ENCODE results near the gene PALM3. TPM values are rescaled to one million over a fixed set of nuclear protein-coding genes. Genes with fewer than 3 reads are reported as not detected.

Gene PALM3
- total and polyA plus RNA-seq, 10 of the 15 experiments (the other 5 are each of a cell fraction or from before 2014, with no cell fraction given) = 0.07 TPM; not detected in 9

DNA sequence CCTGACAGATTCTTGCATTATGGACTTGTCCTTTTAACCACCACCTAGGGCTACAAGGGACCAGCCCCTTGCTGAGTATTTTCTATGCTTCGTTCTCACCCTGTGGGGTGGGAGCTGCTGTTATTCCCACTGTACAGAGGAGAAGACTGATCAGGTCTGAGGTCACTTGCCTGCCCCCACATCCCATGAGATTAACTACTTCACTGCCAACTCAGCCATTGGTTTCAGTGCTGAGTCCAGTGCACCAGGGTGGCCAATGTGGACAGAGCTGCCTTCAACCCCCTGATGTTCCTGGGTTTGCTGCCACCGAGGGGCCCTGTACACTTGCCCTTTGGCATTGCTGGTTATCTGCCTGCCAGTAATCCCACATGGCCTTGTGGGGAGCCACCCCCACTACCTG lies 48.8 kb upstream of the PALM3 start:
- ChIA-PET RAD21 (ENCODE audit: unreplicated experiment) (no interaction called here), CTCF (interaction anchor here (0.9 to 1.4 kb wide), 3 partner anchors 26 to 50 kb away, joined by 3 to 4 read pairs (median 3); partner anchors contain the start of genes ASF1B and MISP3), SMC1A (ENCODE audit: uncharacterized antibody, unreplicated experiment) (interaction anchor here (0.6 kb wide), 1 partner anchor 35 kb away, joined by 3 read pairs; no protein-coding TSS in a partner anchor), POLR2A (no interaction called here)
- in situ Hi-C loops (cut with MboI) = no loop called here
- Histone ChIP-seq H3K36me3 (ENCODE audit: control insufficient read depth in 2 of 2, insufficient read depth in 2 of 2, low read length in 1 of 2) (no peaks in the 10 kb centered on the region; a peak in 2 of 4 replicates), H3K9ac (ENCODE audit: control insufficient read depth, insufficient read depth, low read length) (no peak overlapping the region), H3K4me1 (ENCODE audit: control insufficient read depth, insufficient read depth, low read length) (peaks cover 3% of the 10 kb centered on the region), H3K4me2 (ENCODE audit: control insufficient read depth, insufficient read depth) (no peak overlapping the region), H3K27ac (ENCODE audit: control insufficient read depth, insufficient read depth) (no peak overlapping the region), H3K4me3 (no peak overlapping the region), H3K9me3 (replicated peaks; ENCODE audit: control insufficient read depth, insufficient read depth, low read length) (no peaks in the 10 kb centered on the region), H2AFZ (ENCODE audit: control insufficient read depth, low read depth, low read length) (no peak overlapping the region), H4K20me1 (ENCODE audit: control insufficient read depth, insufficient read depth) (no peaks in the 10 kb centered on the region), H3K27me3 (replicated peaks in 1 of 2; ENCODE audit: control insufficient read depth in 2 of 2, insufficient read depth in 2 of 2, low read length in 1 of 2) (no peaks in the 10 kb centered on the region), H3K79me2 (ENCODE audit: control insufficient read depth, insufficient read depth, low read length) (no peaks in the 10 kb centered on the region)
- ATAC-seq (no peak), DNase-seq (ENCODE audit: low read depth, low spot score) (no peak), FAIRE-seq (no peak)
- WGBS (ENCODE audit: insufficient coverage, insufficient replicate concordance, low lambda C conversion rate, missing lambda C conversion rate) = 93% methylated on average over 2 of the region's 2 CpGs
- intact Hi-C loops (cut with micrococcal nuclease; ENCODE audit: unreplicated experiment) = no loop called here
- TF ChIP-seq, protein P1, sequence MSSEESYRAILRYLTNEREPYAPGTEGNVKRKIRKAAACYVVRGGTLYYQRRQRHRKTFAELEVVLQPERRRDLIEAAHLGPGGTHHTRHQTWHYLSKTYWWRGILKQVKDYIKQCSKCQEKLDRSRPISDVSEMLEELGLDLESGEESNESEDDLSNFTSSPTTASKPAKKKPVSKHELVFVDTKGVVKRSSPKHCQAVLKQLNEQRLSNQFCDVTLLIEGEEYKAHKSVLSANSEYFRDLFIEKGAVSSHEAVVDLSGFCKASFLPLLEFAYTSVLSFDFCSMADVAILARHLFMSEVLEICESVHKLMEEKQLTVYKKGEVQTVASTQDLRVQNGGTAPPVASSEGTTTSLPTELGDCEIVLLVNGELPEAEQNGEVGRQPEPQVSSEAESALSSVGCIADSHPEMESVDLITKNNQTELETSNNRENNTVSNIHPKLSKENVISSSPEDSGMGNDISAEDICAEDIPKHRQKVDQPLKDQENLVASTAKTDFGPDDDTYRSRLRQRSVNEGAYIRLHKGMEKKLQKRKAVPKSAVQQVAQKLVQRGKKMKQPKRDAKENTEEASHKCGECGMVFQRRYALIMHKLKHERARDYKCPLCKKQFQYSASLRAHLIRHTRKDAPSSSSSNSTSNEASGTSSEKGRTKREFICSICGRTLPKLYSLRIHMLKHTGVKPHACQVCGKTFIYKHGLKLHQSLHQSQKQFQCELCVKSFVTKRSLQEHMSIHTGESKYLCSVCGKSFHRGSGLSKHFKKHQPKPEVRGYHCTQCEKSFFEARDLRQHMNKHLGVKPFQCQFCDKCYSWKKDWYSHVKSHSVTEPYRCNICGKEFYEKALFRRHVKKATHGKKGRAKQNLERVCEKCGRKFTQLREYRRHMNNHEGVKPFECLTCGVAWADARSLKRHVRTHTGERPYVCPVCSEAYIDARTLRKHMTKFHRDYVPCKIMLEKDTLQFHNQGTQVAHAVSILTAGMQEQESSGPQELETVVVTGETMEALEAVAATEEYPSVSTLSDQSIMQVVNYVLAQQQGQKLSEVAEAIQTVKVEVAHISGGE (CRISPR knock-in tag; IDR thresholded peaks at IDR 0.05) = no peak
- no peak for TF ChIP-seq ZNF274 (IDR thresholded peaks at IDR 0.05; ENCODE audit: insufficient read depth, insufficient read length)
- TF ChIP-seq, protein P2, sequence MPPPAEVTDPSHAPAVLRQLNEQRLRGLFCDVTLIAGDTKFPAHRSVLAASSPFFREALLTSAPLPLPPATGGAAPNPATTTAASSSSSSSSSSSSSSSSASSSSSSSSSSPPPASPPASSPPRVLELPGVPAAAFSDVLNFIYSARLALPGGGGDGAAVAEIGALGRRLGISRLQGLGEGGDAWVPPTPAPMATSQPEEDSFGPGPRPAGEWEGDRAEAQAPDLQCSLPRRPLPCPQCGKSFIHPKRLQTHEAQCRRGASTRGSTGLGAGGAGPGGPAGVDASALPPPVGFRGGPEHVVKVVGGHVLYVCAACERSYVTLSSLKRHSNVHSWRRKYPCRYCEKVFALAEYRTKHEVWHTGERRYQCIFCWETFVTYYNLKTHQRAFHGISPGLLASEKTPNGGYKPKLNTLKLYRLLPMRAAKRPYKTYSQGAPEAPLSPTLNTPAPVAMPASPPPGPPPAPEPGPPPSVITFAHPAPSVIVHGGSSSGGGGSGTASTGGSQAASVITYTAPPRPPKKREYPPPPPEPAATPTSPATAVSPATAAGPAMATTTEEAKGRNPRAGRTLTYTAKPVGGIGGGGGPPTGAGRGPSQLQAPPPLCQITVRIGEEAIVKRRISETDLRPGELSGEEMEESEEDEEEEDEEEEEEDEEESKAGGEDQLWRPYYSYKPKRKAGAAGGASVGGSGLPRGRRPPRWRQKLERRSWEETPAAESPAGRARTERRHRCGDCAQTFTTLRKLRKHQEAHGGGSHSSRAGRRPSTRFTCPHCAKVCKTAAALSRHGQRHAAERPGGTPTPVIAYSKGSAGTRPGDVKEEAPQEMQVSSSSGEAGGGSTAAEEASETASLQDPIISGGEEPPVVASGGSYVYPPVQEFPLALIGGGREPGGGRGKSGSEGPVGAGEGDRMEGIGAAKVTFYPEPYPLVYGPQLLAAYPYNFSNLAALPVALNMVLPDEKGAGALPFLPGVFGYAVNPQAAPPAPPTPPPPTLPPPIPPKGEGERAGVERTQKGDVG (CRISPR knock-in tag; IDR thresholded peaks at IDR 0.05) = no peak
- no peak for TF ChIP-seq CHD1 (IDR thresholded peaks at IDR 0.05; ENCODE audit: low read depth, low read length)
- no peak for TF ChIP-seq ZBED1 (IDR thresholded peaks at IDR 0.05; ENCODE audit: borderline replicate concordance)
- no peak for TF ChIP-seq TCF7 (IDR thresholded peaks at IDR 0.05; ENCODE audit: borderline replicate concordance)
- TF ChIP-seq ETV6 (conservative IDR thresholded peaks at IDR 0.05 in 1 of 2, IDR thresholded peaks at IDR 0.05 in 1 of 2; ENCODE audit: borderline replicate concordance in 1 of 2, low read depth in 1 of 2) = no peak
- TF ChIP-seq, protein P3, sequence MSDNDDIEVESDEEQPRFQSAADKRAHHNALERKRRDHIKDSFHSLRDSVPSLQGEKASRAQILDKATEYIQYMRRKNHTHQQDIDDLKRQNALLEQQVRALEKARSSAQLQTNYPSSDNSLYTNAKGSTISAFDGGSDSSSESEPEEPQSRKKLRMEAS (IDR thresholded peaks at IDR 0.05; ENCODE audit: low read depth, low read length) = no peak
- TF ChIP-seq, protein P4, sequence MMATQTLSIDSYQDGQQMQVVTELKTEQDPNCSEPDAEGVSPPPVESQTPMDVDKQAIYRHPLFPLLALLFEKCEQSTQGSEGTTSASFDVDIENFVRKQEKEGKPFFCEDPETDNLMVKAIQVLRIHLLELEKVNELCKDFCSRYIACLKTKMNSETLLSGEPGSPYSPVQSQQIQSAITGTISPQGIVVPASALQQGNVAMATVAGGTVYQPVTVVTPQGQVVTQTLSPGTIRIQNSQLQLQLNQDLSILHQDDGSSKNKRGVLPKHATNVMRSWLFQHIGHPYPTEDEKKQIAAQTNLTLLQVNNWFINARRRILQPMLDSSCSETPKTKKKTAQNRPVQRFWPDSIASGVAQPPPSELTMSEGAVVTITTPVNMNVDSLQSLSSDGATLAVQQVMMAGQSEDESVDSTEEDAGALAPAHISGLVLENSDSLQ (IDR thresholded peaks at IDR 0.05) = no peak
- TF ChIP-seq SIN3A (IDR thresholded peaks at IDR 0.05; ENCODE audit: low read depth, low read length) = no peak
- TF ChIP-seq POLR2AphosphoS2 (IDR thresholded peaks at IDR 0.05; ENCODE audit: low read depth, low read length) = no peak
- TF ChIP-seq TAF1 (IDR thresholded peaks at IDR 0.05; ENCODE audit: borderline replicate concordance, low read depth, low read length) = no peak
- no peak for TF ChIP-seq HDAC2 (IDR thresholded peaks at IDR 0.05)
- TF ChIP-seq PAX8 (IDR thresholded peaks at IDR 0.05) = no peak
- BruUV-seq (replicated peaks) = no TSS peak

All from GM12878 (cell line).